CD8-positive, alpha-beta memory T cell (primary cell): ENCODE data around the gene VMA21. TPM values are rescaled to one million over a fixed set of nuclear protein-coding genes. Genes with fewer than 3 reads are reported as not detected.

ENCODE experiments used
- CTCF ChIA-PET: fragments of 350-600 bp; sonication (Branson Sonifier 250); formaldehyde crosslinking; loops from one replicate; lab custom pipeline; 2021; ENCODE audit warnings: antibody characterized with exemption; lab: Charles Lee
- POLR2A ChIA-PET: fragments of 350-600 bp; sonication (Branson Sonifier 250); formaldehyde crosslinking; loops from one replicate; lab custom pipeline; 2021; ENCODE audit warnings: antibody characterized with exemption; lab: Charles Lee
- DNase-seq, 5 donors: peaks; one replicate each; pipeline versions ENCODE4 v3.0.0 to v3.0.0-alpha.2; 2020 to 2022; ENCODE audit warnings: mixed read lengths in 1 of 5
- H3K27ac ChIP-seq: one replicate; pipeline ENCODE4 v1.7.0; 2013; ENCODE audit warnings: low read depth, mild to moderate bottlenecking, low read length, moderate library complexity
- H3K27me3 ChIP-seq: 2 replicates; pipeline ENCODE4 v1.7.0; 2013; ENCODE audit warnings: low read length, mild to moderate bottlenecking; ENCODE audit not compliant: insufficient read depth, poor library complexity, severe bottlenecking
- H3K36me3 ChIP-seq: 2 replicates; pipeline ENCODE4 v1.7.0; 2013; ENCODE audit warnings: mild to moderate bottlenecking, low read length, moderate library complexity; ENCODE audit not compliant: insufficient read depth
- H3K4me1 ChIP-seq: 2 replicates; pipeline ENCODE4 v1.7.0; 2013; ENCODE audit warnings: mild to moderate bottlenecking, low read length, moderate library complexity; ENCODE audit not compliant: insufficient read depth
- H3K4me3 ChIP-seq: 2 replicates; pipeline ENCODE4 v1.7.0; 2013; ENCODE audit warnings: mild to moderate bottlenecking, low read length
- H3K9me3 ChIP-seq: 2 replicates; pipeline ENCODE4 v1.7.0; 2013; ENCODE audit warnings: mild to moderate bottlenecking, low read length
- H3K27ac Mint-ChIP-seq, 8 donors: one replicate each; pipeline ENCODE4 v1.8.0; 2020 to 2021; ENCODE audit warnings: mixed read lengths in 8 of 8, mild to moderate bottlenecking in 6 of 8, inconsistent platforms in 3 of 8, moderate library complexity in 3 of 8
- H3K27me3 Mint-ChIP-seq, 2 donors: one replicate each; pipeline ENCODE4 v1.8.0; 2020 to 2021; ENCODE audit warnings: mixed read lengths in 2 of 2, mild to moderate bottlenecking in 1 of 2, moderate library complexity in 1 of 2
- H3K36me3 Mint-ChIP-seq, 3 donors: one replicate each; pipeline ENCODE4 v1.8.0; 2020 to 2021; ENCODE audit warnings: mixed read lengths in 3 of 3, inconsistent platforms in 1 of 3, mild to moderate bottlenecking in 1 of 3
- H3K4me1 Mint-ChIP-seq, 3 donors: one replicate each; pipeline ENCODE4 v1.8.0; 2020 to 2021; ENCODE audit warnings: mixed read lengths in 3 of 3, inconsistent platforms in 1 of 3, mild to moderate bottlenecking in 1 of 3
- H3K4me3 Mint-ChIP-seq, 7 donors: one replicate each; pipeline ENCODE4 v1.8.0; 2020 to 2021; ENCODE audit warnings: mixed read lengths in 7 of 7, mild to moderate bottlenecking in 6 of 7, moderate library complexity in 4 of 7, inconsistent platforms in 2 of 7
- H3K9me3 Mint-ChIP-seq, 5 donors: one replicate each; pipeline ENCODE4 v1.8.0; 2020 to 2022; ENCODE audit warnings: mixed read lengths in 5 of 5, mild to moderate bottlenecking in 3 of 5, moderate library complexity in 2 of 5, inconsistent platforms in 1 of 5
- polyA plus RNA-seq: library from polyadenylated mRNA; unstranded; fragments of 300-500 nt; fragmentation: Illumina TruSeq; gene quantifications from one replicate; pipeline ENCODE4 v1.2.3, GENCODE V29; 2021
- total RNA-seq, 2 experiments: library from RNA; stranded (reverse); gene quantifications; one replicate each; pipeline ENCODE4 v1.2.3, GENCODE V29; 2021

VMA21 gene
- total and polyA plus RNA-seq, 3 experiments from 2014 or later, result 31.4 to 69.8 (median 67.4) TPM

DNA sequence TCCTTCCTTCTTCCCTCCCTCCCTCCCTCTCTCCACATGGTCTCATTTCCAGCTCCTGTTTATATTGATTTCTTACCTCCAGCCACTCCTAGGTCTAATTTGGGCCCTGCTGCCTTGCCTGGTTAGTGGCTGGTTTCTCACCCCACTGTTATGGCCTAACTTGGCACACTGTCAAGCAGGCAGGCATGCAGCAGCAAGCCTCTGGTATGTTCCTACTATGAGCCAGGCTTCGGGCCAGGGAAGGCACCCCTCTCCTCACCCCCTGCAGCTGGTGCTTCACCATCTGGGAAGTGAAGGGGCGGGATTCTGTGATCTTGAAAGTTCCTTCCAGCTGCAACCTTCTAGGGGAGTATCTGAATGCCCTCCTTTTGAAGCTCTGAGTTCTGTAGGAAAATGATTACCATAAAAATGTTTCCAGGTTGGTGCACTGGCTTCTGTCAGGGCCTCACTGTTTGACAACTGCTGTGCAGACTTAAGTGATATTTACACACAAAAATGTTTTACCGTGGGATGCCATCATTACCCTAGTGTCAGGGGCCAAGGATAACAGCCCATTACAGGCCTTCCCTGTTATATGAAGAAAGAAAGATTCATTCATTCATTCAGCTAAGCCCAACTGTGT lies 10.1 kb upstream of the VMA21 start:
- no peak overlapping the region for H3K4me3 Mint-ChIP-seq
- H3K9me3 ChIP-seq, result no peaks in the 10 kb centered on the region
- H3K4me1 Mint-ChIP-seq, result peaks cover 0 to 4% (median 1%) of the 10 kb centered on the region in 3 donors

DNA sequence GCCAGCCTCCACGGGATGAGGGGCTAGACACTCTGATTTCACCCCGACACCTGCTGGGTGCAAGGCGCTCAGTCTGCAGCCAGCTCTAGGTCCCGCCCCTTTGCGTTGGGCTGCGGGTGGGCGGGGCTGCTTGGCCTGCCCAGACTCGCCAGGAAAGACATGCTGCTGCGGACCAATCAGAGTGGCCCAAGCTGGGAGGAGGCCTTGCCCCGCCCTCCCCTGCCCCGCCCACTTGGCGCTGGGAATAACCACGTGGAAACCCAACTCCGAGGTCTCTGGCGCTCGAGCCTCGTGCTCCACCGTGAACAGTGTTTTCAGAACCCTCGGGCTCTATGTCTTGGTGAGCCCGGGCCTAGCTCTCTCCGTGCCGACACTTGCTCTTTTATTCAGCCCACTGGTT lies 5.3 kb upstream of the VMA21 start:
- peaks cover 28 to 38% (median 34%) of the 10 kb centered on the region in 3 donors for H3K4me1 Mint-ChIP-seq
- peaks cover 36% of the 10 kb centered on the region for H3K4me1 ChIP-seq
- H3K4me3 Mint-ChIP-seq, result no peak overlapping the region
- H3K36me3 ChIP-seq, result no peaks in the 10 kb centered on the region
- H3K9me3 ChIP-seq, result no peaks in the 10 kb centered on the region
- H3K9me3 Mint-ChIP-seq, result peaks cover 0 to 3% (median 0%) of the 10 kb centered on the region in 5 donors
- no peak for DNase-seq
- peaks cover 0 to 4% of the 10 kb centered on the region in 2 donors for H3K27me3 Mint-ChIP-seq
- H3K36me3 Mint-ChIP-seq, result peaks cover 0 to 3% (median 0%) of the 10 kb centered on the region in 3 donors
- no peak overlapping the region for H3K4me3 ChIP-seq
- ChIA-PET CTCF (no interaction called here), POLR2A (no interaction called here)
- no peak overlapping the region for H3K27ac ChIP-seq
- no peak overlapping the region for H3K27ac Mint-ChIP-seq
- H3K27me3 ChIP-seq, result no peaks in the 10 kb centered on the region

More for the DNA sequence above, 10.1 kb upstream of the VMA21 start:
- DNase-seq, result no peak
- H3K9me3 Mint-ChIP-seq, result peaks cover 0 to 3% (median 0%) of the 10 kb centered on the region in 5 donors
- H3K4me3 ChIP-seq, result no peak overlapping the region
- no peaks in the 10 kb centered on the region for H3K36me3 ChIP-seq
- CTCF ChIA-PET, result no interaction called here
- no peak overlapping the region for H3K27ac ChIP-seq
- H3K27ac Mint-ChIP-seq, result no peak overlapping the region
- POLR2A ChIA-PET, result no interaction called here
- H3K27me3 Mint-ChIP-seq, result peaks cover 0 to 1% of the 10 kb centered on the region in 2 donors
- H3K36me3 Mint-ChIP-seq, result no peaks in the 10 kb centered on the region
- H3K27me3 ChIP-seq, result no peaks in the 10 kb centered on the region
- H3K4me1 ChIP-seq, result no peaks in the 10 kb centered on the region

DNA sequence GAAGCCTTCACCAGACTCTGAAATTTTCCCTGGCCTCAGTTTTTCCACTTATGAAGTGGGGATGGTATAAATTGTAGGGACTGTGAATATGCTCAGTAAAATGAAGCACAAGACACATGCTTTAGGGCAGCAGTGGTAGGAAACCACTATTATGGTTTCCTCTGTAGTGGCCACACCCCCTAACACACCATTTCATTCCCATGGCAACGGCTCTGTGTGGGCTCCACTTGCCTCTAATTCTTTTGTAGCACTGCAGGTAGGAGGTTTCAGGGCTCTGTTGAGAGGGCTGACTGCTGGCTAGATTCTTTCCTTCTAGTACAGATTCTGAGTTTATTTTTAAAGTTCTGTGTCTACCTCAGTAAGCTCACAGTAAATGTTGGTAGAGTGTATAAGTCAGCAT lies 3.5 kb upstream of the VMA21 start:
- H3K4me3 Mint-ChIP-seq, result peak overlapping the region; percentile 41 to 77 (median 58)
- H3K27ac ChIP-seq, result peak overlapping the region; percentile 39
- peaks cover 41% of the 10 kb centered on the region for H3K4me1 ChIP-seq

DNA sequence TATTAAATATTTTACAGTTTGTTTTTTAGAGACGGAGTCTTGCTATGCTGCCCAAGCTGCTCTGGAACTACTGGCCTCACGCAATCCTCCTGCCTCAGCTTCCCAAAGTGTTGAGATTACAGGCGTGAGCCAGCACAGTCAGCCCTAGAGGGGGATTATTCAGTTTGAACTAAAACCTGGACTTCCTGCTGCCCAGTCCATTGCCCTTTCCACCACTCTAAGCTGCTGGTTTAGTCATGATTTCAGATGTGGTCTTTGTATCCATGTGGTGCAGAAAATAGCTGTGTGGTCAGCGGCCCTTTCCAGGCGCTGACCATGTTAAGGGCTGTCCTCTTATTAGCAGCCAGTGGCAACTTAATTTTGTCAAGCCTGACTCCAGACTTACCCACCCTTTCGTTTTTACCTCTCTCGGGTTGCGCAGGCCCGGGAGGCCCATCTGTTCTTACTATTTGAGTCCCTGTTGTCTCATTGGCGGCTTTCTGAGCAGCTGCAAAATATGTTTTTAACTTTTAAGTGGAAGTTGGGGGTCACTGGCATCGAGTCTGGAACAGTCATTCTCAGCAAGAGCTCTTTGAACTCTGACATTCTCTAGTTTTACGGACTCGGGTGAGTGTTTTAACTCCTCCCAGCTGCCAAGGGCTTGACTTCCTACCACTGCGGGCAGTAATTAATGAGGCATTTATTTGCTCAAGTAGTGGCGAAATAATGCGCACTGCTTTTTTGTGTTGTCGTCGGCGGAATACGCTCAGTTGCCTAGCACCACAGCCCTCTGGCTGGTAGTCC lies 773 bp upstream of the VMA21 start:
- peaks cover 55% of the 10 kb centered on the region for H3K4me1 ChIP-seq
- H3K27ac ChIP-seq, result peak overlapping the region; percentile 95
- ChIA-PET POLR2A (interaction anchor here (0.6 kb wide), 1 partner anchor 26 kb away, joined by 3 read pairs; no protein-coding TSS in a partner anchor), CTCF (no interaction called here)
- H3K27me3 Mint-ChIP-seq, result peaks cover 0 to 7% of the 10 kb centered on the region in 2 donors
- H3K27ac Mint-ChIP-seq, result peak overlapping the region; percentile 94 to 99 (median 97)
- no peaks in the 10 kb centered on the region for H3K9me3 Mint-ChIP-seq
- peak overlapping the region; percentile 83 to 93 (median 85) for H3K4me3 Mint-ChIP-seq
- H3K4me3 ChIP-seq, result peak overlapping the region; percentile 81
- peak in 3 of 5 donors; percentile 2 to 58 (median 55) for DNase-seq
- H3K36me3 Mint-ChIP-seq, result peaks cover 0 to 9% (median 0%) of the 10 kb centered on the region in 3 donors
- peaks cover 58 to 73% (median 72%) of the 10 kb centered on the region in 3 donors for H3K4me1 Mint-ChIP-seq
- H3K9me3 ChIP-seq, result no peaks in the 10 kb centered on the region
- no peaks in the 10 kb centered on the region for H3K36me3 ChIP-seq
- no peaks in the 10 kb centered on the region for H3K27me3 ChIP-seq

More for the DNA sequence above, 3.5 kb upstream of the VMA21 start:
- ChIA-PET CTCF (no interaction called here), POLR2A (no interaction called here)
- no peaks in the 10 kb centered on the region for H3K36me3 ChIP-seq
- H3K4me3 ChIP-seq, result no peak overlapping the region
- DNase-seq, result peak; percentile 35 to 84 (median 77)
- no peaks in the 10 kb centered on the region for H3K9me3 ChIP-seq
- H3K27ac Mint-ChIP-seq, result peak overlapping the region; percentile 89 to 99 (median 96)
- H3K9me3 Mint-ChIP-seq, result peaks cover 0 to 3% (median 0%) of the 10 kb centered on the region in 5 donors
- peaks cover 0 to 8% (median 0%) of the 10 kb centered on the region in 3 donors for H3K36me3 Mint-ChIP-seq
- H3K4me1 Mint-ChIP-seq, result peaks cover 36 to 50% (median 45%) of the 10 kb centered on the region in 3 donors
- no peaks in the 10 kb centered on the region for H3K27me3 ChIP-seq
- peaks cover 0 to 5% of the 10 kb centered on the region in 2 donors for H3K27me3 Mint-ChIP-seq

DNA sequence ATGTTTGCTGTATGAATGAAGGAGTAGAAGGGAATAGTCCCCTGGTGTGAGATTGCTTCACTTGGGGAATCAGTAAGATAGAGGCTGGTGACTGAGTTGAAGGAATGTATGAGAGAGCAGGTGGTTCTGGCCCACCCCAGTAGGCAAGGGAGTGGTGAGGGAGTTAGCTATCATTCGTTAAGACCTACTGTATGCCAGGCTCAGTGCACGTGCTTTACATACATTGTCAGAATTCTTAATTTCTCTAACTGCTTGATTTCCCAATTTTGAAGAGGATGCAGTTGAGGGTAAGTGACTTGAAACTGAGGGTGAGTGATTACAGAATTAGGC lies 700 bp downstream of the VMA21 start:
- Histone ChIP-seq H3K27me3 (no peaks in the 10 kb centered on the region), H3K9me3 (no peaks in the 10 kb centered on the region), H3K27ac (peak overlapping the region; percentile 95), H3K4me1 (peaks cover 52% of the 10 kb centered on the region), H3K36me3 (no peaks in the 10 kb centered on the region), H3K4me3 (peak overlapping the region; percentile 70)
- peaks cover 0 to 7% of the 10 kb centered on the region in 2 donors for H3K27me3 Mint-ChIP-seq
- no peaks in the 10 kb centered on the region for H3K9me3 Mint-ChIP-seq
- peak overlapping the region; percentile 73 to 95 (median 85) for H3K4me3 Mint-ChIP-seq
- H3K27ac Mint-ChIP-seq, result peak overlapping the region; percentile 69 to 99 (median 87)
- CTCF ChIA-PET, result no interaction called here
- peaks cover 60 to 79% (median 74%) of the 10 kb centered on the region in 3 donors for H3K4me1 Mint-ChIP-seq
- DNase-seq, result peak in 1 of 5 donors; percentile 14
- H3K36me3 Mint-ChIP-seq, result peaks cover 0 to 11% (median 0%) of the 10 kb centered on the region in 3 donors
- POLR2A ChIA-PET, result interaction anchor here (0.6 kb wide), 1 partner anchor 8 kb away, joined by 3 read pairs; no protein-coding TSS in a partner anchor

DNA sequence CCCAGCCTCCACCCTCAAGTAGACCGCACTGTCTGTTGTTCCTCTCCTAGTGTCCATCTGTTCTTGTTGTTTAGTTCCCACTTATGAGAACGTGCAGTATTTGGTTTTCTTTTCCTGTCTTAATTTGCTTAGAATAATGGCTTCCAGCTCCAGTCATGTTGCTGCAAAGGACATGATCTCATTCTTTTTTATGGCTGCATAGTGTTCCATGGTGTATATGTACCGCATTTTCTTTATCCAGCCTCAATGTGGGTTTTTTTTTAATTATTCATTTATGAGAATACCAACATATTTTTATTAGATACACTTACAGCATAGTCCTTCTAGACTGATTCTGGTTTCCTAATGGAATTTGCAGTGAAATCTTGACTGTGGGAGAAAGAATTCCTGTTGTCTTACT lies 1.3 kb downstream of the VMA21 start:
- CTCF ChIA-PET, result no interaction called here
- no peak overlapping the region for H3K27ac ChIP-seq

DNA sequence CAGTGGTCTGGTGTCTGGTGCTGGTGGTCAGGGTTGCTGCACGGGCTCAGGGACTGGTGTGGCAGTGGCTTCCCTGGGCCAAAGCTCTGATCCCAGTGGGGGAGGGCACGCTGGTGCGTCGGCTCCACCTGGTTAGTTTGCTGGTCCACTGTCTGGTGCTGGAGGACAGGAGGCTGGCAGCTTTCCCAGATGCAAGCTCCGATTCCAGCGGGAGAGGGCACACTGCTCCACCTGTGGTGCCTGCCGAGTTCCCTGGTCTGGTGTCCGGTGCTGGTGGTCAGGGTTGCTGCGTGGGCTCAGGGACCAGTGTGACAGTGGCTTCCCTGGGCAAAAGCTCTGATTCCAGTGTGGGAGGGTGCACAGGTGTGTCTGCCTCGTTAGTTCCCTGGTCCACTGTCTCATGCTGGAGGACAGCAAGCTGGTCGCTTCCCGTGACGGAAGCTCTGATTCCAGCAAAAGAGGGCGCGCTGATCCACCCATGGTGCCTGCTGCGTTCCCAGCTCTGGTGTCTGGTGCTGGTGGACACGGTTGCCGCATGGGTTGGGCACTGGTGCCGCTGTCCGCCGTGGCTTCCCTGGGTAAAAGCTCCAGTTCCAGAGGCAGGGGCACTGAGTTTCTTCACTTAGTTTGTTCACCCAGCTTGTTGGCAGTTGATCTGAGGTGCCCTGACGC lies 5.8 kb downstream of the VMA21 start:
- POLR2A ChIA-PET, result no interaction called here
- no peaks in the 10 kb centered on the region for H3K36me3 ChIP-seq
- no peaks in the 10 kb centered on the region for H3K27me3 ChIP-seq
- no peak for DNase-seq
- H3K4me3 ChIP-seq, result no peak overlapping the region
- CTCF ChIA-PET, result no interaction called here
- H3K4me3 Mint-ChIP-seq, result no peak overlapping the region
- peak overlapping the region in 3 of 8 donors; percentile 7 to 89 (median 66) for H3K27ac Mint-ChIP-seq
- H3K4me1 Mint-ChIP-seq, result peaks cover 37 to 50% (median 44%) of the 10 kb centered on the region in 3 donors
- no peak overlapping the region for H3K27ac ChIP-seq
- peaks cover 0 to 2% of the 10 kb centered on the region in 2 donors for H3K27me3 Mint-ChIP-seq
- peaks cover 19% of the 10 kb centered on the region for H3K4me1 ChIP-seq
- H3K36me3 Mint-ChIP-seq, result peaks cover 0 to 30% (median 2%) of the 10 kb centered on the region in 3 donors
- no peaks in the 10 kb centered on the region for H3K9me3 Mint-ChIP-seq
- no peaks in the 10 kb centered on the region for H3K9me3 ChIP-seq

More for the DNA sequence above, 1.3 kb downstream of the VMA21 start:
- H3K9me3 Mint-ChIP-seq, result no peaks in the 10 kb centered on the region
- H3K4me3 ChIP-seq, result no peak overlapping the region
- H3K9me3 ChIP-seq, result no peaks in the 10 kb centered on the region
- DNase-seq, result no peak
- no peaks in the 10 kb centered on the region for H3K36me3 ChIP-seq
- peak overlapping the region in 6 of 8 donors; percentile 20 to 99 (median 66) for H3K27ac Mint-ChIP-seq
- H3K27me3 Mint-ChIP-seq, result peaks cover 0 to 7% of the 10 kb centered on the region in 2 donors
- H3K36me3 Mint-ChIP-seq, result peaks cover 0 to 14% (median 0%) of the 10 kb centered on the region in 3 donors
- no peaks in the 10 kb centered on the region for H3K27me3 ChIP-seq
- POLR2A ChIA-PET, result no interaction called here
- H3K4me1 ChIP-seq, result peaks cover 46% of the 10 kb centered on the region
- peaks cover 56 to 76% (median 70%) of the 10 kb centered on the region in 3 donors for H3K4me1 Mint-ChIP-seq
- H3K4me3 Mint-ChIP-seq, result peak overlapping the region in 6 of 7 donors; percentile 73 to 93 (median 84)
